ENCODE measurements around the gene SERP2. TPM values are rescaled to one million over a fixed set of nuclear protein-coding genes. Genes with fewer than 3 reads are reported as not detected.

The SERP2 gene
- total and polyA plus RNA-seq, 2 of the 8 experiments (the other 6 are each of a cell fraction or from before 2014, with no cell fraction given): 2.0 to 2.3 TPM

DNA sequence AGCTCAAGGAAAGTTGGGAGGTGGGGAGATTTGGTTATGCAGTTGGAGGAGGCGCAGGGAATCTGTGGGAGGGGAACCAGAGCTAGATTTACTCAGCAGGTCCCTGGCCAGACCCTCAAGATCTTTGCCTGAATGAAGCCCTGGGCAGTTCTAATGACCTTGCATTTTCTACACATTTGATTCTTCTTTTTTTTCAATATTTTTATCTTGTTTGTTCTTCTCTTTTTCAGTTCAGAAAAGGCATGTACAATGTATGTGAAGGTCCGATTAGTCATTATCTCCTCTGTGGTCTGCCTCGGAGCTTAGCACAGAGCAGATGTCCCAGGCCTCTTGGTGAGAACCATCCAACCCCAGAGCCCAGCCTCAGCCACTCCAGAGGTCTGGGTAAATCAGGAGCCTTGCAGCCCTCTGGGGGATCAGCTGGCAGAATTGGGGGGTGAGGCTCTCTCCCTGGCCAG, 24.2 kb downstream of the SERP2 start:
- no peak overlapping the region for H3K14ac ChIP-seq (ENCODE audit: insufficient read length)
- no peak overlapping the region for H2AK5ac ChIP-seq (ENCODE audit: low read depth, low read length)
- H3K27me3 ChIP-seq (replicated peaks in 1 of 4; ENCODE audit: control insufficient read depth in 3 of 4, extremely low read depth in 1 of 4, insufficient read depth in 3 of 4, low read length in 3 of 4): no peaks in the 10 kb centered on the region
- H4K8ac ChIP-seq (ENCODE audit: extremely low read depth, insufficient read depth, low read length): no peak overlapping the region
- H3K23ac ChIP-seq (ENCODE audit: insufficient read length): no peak overlapping the region
- no peaks in the 10 kb centered on the region for H3K79me1 ChIP-seq (ENCODE audit: low read depth, low read length)
- POLR2A ChIA-PET (ENCODE audit: partially characterized antibody): interaction anchor here (0.7 to 2.0 kb wide), 3 partner anchors 35 to 39 kb away, joined by 3 to 9 read pairs (median 4); no protein-coding TSS in a partner anchor
- FAIRE-seq: no peak
- peaks cover 0 to 11% (median 6%) of the 10 kb centered on the region in 4 experiments; a peak in 4 of 7 replicates for H3K4me1 ChIP-seq (replicated peaks in 1 of 4; ENCODE audit: control insufficient read depth in 3 of 4, insufficient read depth in 4 of 4, low read length in 3 of 4)
- H4K5ac ChIP-seq (ENCODE audit: insufficient read length, low read depth, low read length): no peak overlapping the region
- CTCF ChIA-PET (ENCODE audit: partially characterized antibody): interaction anchor here (0.7 to 1.6 kb wide), 12 partner anchors 9 to 417 kb away, joined by 3 to 6 read pairs (median 3); no protein-coding TSS in a partner anchor
- no peak overlapping the region for H2BK5ac ChIP-seq (ENCODE audit: low read depth, low read length)
- H3K36me3 ChIP-seq (ENCODE audit: control insufficient read depth in 2 of 4, insufficient read depth in 4 of 4, low read length in 3 of 4): no peaks in the 10 kb centered on the region
- TF ChIP-seq SUZ12 (IDR thresholded peaks at IDR 0.05; ENCODE audit: low read length) (no peak), EGR1 (IDR thresholded peaks at IDR 0.05; ENCODE audit: borderline replicate concordance, low read depth, low read length) (no peak), NANOG (IDR thresholded peaks at IDR 0.05; ENCODE audit: insufficient read depth, low read depth, low read length, poor library complexity, severe bottlenecking) (no peak), CBX8 (IDR thresholded peaks at IDR 0.05; ENCODE audit: borderline replicate concordance, low read depth, low read length) (no peak), RFX5 (IDR thresholded peaks at IDR 0.05; ENCODE audit: borderline replicate concordance, low read depth, low read length) (no peak), TEAD4 (IDR thresholded peaks at IDR 0.05; ENCODE audit: low read depth, low read length) (no peak)
- H3K9me3 ChIP-seq (ENCODE audit: insufficient read depth in 2 of 2, low read depth in 1 of 2, low read length in 1 of 2): no peaks in the 10 kb centered on the region
- H2BK120ac ChIP-seq (replicated peaks; ENCODE audit: low read depth, low read length): no peak overlapping the region
- no peaks in the 10 kb centered on the region for H3K23me2 ChIP-seq (ENCODE audit: low read depth, low read length)
- DNase-seq (ENCODE audit: low read depth in 1 of 2, low spot score in 2 of 2): no peak
- no peak overlapping the region for H3K4ac ChIP-seq (replicated peaks; ENCODE audit: insufficient read length, low read depth, low read length)
- no peak overlapping the region for H3K4me2 ChIP-seq (ENCODE audit: insufficient read depth in 1 of 2, low read depth in 2 of 2, low read length in 2 of 2)
- H3K4me3 ChIP-seq (ENCODE audit: extremely low read depth in 1 of 4, insufficient read depth in 2 of 4, low read depth in 3 of 4, low read length in 4 of 4): no peak overlapping the region
- H3K79me2 ChIP-seq (ENCODE audit: control insufficient read depth in 1 of 2, insufficient read depth in 2 of 2, low read length in 2 of 2): no peaks in the 10 kb centered on the region
- H2BK12ac ChIP-seq (ENCODE audit: low read depth, low read length): no peak overlapping the region
- no peak overlapping the region for H2BK15ac ChIP-seq (ENCODE audit: low read length)
- H2BK20ac ChIP-seq (ENCODE audit: low read length): no peak overlapping the region
- H4K91ac ChIP-seq (replicated peaks; ENCODE audit: insufficient read length, low read length): no peak overlapping the region
- no peak overlapping the region for H3K27ac ChIP-seq (ENCODE audit: low read depth, low read length)
- 100% methylated on average over 3 of the region's 3 CpGs; no CpG with 5 or more reads in 1 of the 2 experiments for WGBS, 2 experiments (ENCODE audit: extremely low coverage in 1 of 2, insufficient coverage in 1 of 2, insufficient read length in 1 of 2, insufficient replicate concordance in 2 of 2, low coverage in 1 of 2, low lambda C conversion rate in 2 of 2, missing lambda C conversion rate in 1 of 2)
- H4K20me1 ChIP-seq (replicated peaks in 1 of 2; ENCODE audit: control insufficient read depth in 1 of 2, insufficient read depth in 2 of 2, low read length in 2 of 2): no peaks in the 10 kb centered on the region
- no peak overlapping the region for H3K56ac ChIP-seq (replicated peaks; ENCODE audit: insufficient read length, low read depth, low read length)
- no peak overlapping the region for H3K18ac ChIP-seq (ENCODE audit: extremely low read depth, low read length)
- H2AFZ ChIP-seq (ENCODE audit: low read length): no peak overlapping the region
- no peak overlapping the region for H3K9ac ChIP-seq (replicated peaks in 1 of 4; ENCODE audit: extremely low read depth in 1 of 4, low read depth in 3 of 4, low read length in 3 of 4)
